Pulmonary artery endothelial cell (primary cell): ENCODE data around the gene BTD. TPM values are rescaled to one million over a fixed set of nuclear protein-coding genes. Genes with fewer than 3 reads are reported as not detected.
A peak's percentile ranks its signal among the peaks of the same experiment; 100 is the strongest.

Experiments
- DNase-seq: peaks from one replicate; pipeline ENCODE4 v3.0.0-alpha.2; 2011; ENCODE audit warnings: low read depth, low spot score
- total RNA-seq: library from RNA; depleted of rRNA; stranded (reverse); fragments of >200 nt; gene quantifications from 2 replicates; pipeline ENCODE4 v1.2.3, GENCODE V29; 2014

The BTD gene
- total RNA-seq, result 27.8 and 32.6 TPM in 2 replicates

DNA sequence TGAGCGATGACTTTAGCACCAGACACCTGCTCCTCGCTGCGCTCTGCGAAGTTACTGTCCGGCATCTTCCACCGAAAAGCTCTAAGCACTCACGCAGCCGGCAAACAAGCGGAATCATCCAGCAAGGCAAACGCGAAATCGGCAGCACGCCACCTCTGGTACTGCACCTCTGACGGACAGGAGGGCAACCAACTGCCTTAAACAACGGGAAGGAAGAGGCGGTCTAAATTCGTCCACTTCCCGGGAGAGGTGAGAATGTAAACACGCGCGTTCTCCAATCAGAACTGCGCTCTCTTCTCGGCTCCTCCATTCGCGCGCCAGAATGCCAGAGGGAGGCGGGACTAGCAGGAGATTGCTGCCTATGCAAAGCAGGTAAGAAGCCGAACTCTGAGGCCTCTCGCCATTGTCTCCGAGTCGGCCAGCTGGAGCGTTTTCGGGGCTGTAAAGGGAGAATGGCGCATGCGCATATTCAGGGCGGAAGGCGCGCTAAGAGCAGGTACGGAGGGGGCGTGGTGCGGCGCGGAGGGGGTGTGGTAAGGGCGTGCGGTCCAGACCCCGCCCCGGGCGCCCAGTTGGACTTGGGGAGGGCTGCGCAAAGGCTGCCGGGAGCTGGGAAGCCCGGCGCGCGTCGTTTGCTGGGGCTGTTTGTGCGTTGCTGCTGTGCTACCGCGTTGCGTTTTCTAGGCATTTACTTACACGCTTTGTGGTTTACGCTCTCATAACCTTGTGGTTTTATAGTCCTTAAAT is at the start of gene BTD, which contains the start of gene HACL1:
Gene BTD, plus strand, starts transcription at position 347 of the 747 bp plus-strand sequence. CDS start 33,695 bp downstream, outside the sequence.
Gene HACL1, minus strand, starts transcription at position 171 of the 747 bp plus-strand sequence. Its CDS starts 106 bp downstream, at position 65.
- peak; percentile 97 for DNase-seq

- DNase-seq, result no peak
Observed at GRCh38 chr3:15551902-15552301, 49.6 kb upstream of the BTD start.

GRCh38 chr3:15553749-15554148 is 47.8 kb upstream of the BTD start:
- DNase-seq, result no peak

- DNase-seq, result no peak
Observed at GRCh38 chr3:15556512-15556911, 45.0 kb upstream of the BTD start.

GRCh38 chr3:15557511-15557946 is 44.0 kb upstream of the BTD start:
- peak; percentile 49 for DNase-seq

- DNase-seq, result no peak
Observed at GRCh38 chr3:15558581-15558980, 43.0 kb upstream of the BTD start.

DNA sequence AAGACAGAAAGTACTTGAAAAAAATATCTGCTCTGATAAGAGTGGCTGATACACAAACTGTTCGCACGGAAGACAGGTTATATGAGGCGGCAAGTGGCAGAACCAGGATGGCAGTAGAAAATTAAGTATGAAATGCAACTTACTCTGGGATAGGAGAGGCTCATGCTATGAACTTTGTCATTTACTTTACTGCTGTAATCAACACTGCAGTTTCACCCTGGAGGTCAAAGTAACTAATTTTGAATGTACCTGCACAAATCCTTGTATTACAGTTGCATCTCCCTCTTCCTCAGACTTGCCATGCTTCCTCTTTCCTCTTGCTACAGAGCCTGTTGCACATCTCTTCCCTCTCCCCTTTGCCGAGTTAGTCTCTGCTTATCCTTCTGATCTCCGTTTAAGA is 39.0 kb upstream of the BTD start:
- no peak for DNase-seq

DNA sequence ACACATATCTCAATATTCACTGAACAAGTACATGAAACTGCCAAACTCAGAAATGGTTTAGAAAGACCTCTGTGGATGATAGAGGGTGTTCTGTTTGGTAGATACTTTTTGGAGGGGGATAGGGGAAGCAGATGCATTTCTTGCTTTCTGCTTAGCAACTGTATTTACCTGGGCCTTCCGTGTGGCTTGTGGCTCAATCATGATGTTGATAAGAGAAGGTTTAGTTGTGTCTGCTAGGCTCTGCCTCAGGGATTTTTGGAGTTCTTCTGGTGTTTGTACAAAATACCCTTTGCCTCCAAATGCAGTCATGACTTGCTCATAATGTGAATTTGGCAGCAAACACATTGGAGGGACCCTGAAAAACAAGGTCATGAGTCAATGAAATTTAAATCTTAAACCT is 38.4 kb upstream of the BTD start:
- no peak for DNase-seq

- no peak for DNase-seq
Observed at GRCh38 chr3:15572138-15572537, 29.4 kb upstream of the BTD start.

DNA sequence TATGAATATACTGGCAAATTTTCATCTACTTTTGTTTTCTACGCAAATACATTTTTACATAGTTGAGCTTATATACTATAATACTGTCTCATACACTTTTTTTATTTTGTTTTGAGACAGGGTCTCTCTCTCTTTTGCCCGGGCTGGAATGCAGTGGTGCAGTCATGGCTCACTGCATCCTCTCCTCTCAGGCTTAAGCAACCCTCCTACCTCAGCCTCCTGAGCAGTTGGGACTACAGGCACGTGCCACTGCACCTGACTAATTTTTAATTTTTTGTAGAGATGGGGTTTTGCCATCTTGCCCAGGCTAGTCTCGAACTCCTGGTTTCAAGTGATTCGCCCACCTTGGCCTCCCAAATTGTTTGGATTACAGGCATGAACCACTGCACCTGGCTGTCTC is 26.1 kb upstream of the BTD start:
- DNase-seq, result no peak

GRCh38 chr3:15576475-15576874 is 25.1 kb upstream of the BTD start:
- no peak for DNase-seq

- no peak for DNase-seq
Observed at GRCh38 chr3:15578289-15578867, 23.2 kb upstream of the BTD start.

- no peak for DNase-seq
Observed at GRCh38 chr3:15579051-15579450, 22.5 kb upstream of the BTD start.

DNA sequence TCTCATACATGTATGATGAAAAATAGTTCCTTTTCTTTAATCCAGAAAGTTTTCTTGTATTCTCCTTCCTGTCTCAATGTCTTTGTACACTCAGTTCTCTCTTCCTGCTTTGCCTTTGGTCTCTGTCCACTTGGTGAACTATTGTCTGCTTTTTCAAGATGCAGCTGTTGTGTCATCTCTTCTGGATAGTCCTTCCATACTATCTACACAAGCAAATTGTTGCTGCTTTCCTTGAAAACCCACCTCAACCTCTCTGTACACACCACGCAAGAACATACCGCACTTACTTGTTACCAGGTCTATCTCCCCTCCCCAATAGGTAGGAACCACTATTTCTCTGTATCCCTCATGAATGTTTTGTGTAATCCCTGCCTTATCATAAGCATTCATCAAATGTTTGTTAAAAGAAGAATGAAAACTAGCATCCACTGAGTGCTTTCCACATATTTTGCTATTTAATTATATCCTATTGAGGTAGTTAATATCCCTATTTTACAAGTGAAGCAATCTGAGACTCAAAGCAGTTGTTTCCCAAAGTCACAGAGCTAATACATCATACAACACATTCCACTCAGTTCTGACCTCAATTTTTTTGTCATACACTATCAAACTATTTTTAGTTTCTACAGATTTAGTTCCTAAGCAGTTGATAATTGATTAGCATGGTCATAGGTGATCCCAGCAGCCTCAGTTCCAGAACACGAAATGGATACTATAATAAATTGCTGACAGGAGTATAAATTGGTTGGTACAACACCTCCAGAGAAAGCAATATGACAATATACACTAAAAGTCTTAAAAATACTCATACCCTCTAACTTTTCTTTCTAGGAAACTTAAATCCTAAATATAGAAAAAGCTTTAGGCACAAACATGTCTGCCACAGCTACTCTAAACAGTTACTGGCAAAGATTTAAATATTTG is 19.8 kb upstream of the BTD start:
- DNase-seq, result no peak

DNA sequence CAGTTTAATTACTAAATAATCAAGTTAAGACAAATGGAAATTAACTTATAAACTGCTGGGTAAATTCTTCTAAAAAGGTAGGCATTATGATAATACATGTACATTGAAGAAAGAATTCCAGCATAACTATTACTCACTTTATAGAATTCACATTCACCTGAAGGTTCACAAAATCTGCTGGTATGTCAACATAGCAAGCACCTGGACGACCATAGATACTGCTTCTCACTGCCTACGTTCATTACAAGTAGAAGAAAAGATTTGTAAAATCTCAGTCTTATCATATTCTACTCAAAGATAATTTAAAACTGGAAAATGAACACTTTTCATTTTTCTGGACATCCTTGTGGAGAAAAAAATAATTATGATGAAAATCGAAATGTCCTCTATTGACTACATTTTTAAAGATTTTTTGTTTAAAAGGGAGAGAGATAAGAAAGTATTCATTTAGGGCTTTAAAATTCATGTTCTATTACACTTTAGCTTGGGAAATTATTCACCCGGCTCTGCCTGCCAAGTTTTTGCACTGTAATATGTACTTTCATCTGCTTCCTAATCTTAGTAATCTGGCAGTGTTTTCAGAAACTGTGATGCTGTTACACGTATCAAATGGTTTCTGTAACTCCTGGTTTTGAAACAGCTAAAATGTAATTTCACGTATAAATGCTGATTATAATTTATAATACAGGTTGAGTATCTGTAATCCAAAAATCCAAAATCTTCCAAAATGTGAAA is 16.3 kb upstream of the BTD start:
- no peak for DNase-seq

- DNase-seq, result no peak
Observed at GRCh38 chr3:15591242-15591641, 10.3 kb upstream of the BTD start.

GRCh38 chr3:15591928-15592327 is 9.6 kb upstream of the BTD start:
- DNase-seq, result no peak

GRCh38 chr3:15592968-15593367 is 8.6 kb upstream of the BTD start:
- no peak for DNase-seq

GRCh38 chr3:15595955-15596354 is 5.6 kb upstream of the BTD start:
- no peak for DNase-seq

- DNase-seq, result no peak
Observed at GRCh38 chr3:15601046-15601398, 523 bp upstream of the BTD start.

GRCh38 chr3:15602146-15602536 is 596 bp downstream of the BTD start:
- no peak for DNase-seq
